COR-L47 (cell line): Measurements from ENCODE around the gene PIGN.
"Not testable (repeated sequence)": the region's sequence is repeated elsewhere in the genome, so short reads cannot be mapped to it uniquely, and the experiment has no call there.

ENCODE experiments used
- DNase-seq: peaks from one replicate; lab custom pipeline; 2025; lab: John Stamatoyannopoulos, UW

PIGN gene

GRCh38 chr18:62061821-62062478 is 124.9 kb downstream of the PIGN start:
- no peak for DNase-seq

GRCh38 chr18:62060820-62061219 is 126.0 kb downstream of the PIGN start:
- DNase-seq: no peak

DNA sequence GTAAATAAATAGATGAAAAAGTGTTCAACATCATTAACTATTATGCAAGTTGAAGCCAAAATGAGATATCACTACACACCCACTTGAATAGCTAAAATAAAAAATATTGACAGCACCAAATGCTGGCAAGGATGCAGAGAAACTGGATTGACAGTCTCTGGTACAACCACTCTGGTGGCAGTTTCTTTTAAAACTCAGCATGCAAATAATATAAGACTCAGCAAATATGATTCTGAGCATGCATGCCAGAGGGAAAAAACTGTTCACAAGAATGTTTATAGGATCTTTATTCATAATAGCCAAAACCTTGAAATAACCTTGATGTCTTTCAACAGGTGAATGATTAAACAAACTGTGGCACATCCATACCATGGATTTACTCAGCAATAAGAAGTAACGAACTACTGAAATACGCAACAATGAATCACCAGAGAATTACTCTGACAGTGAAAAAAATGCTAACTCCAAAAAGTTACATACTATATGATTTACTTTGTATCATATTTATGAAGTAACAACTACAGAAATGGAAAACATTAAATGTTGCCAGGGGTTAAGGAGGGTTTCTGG is 131.8 kb downstream of the PIGN start:
- no peak for DNase-seq

- no peak for DNase-seq
Observed at GRCh38 chr18:62048279-62048678, 138.6 kb downstream of the PIGN start.

GRCh38 chr18:62045316-62045715 is 141.5 kb downstream of the PIGN start:
- peak; percentile 5 for DNase-seq

DNA sequence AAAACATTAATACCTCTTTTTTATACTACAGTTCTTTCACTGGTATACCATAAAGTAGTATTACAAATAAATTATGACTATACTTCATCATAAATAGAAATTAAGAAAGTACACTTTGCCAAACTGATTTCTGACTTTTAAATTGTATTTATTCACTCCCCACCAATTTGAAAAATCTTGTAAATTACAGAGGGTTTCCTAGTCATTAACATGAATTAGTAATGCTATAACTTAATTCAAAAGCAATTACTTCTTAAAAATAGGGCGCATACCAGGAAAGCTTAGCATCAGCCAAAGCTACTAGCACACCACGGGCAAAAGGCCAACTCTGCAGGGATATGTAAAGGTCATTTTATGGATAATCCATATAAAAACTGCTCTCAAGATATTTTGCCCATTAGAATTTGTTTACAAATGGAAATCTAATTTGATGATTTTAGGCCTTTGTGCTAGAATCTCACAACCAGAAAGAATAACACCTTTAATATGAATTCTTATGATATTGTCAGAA is 142.3 kb downstream of the PIGN start:
- peak; percentile 70 for DNase-seq

GRCh38 chr18:62037989-62038778 is 148.7 kb downstream of the PIGN start:
- no peak for DNase-seq

- no peak for DNase-seq
Observed at GRCh38 chr18:62037012-62037742, 149.7 kb downstream of the PIGN start.

- DNase-seq: not testable (repeated sequence)
Observed at GRCh38 chr18:62034286-62034685, 152.6 kb downstream of the PIGN start.

DNA sequence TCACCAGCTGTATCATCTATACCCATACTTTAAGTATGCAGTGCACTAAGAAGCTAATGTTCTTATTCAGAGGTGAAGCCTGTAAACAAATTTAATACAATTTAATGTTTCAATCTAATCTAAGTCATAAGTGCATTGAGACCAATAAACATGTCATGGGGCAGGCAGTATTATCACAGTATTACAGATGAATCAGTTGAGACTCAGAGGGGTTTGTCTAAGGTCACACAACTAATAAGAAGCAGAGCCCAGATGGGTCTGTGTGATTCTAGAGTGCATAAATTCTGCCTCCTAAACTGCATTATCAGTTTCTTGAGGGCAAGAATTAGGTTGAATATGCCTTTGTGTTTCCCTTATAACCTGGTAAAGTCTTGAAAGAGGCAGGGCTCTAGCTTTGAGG is 153.1 kb downstream of the PIGN start:
- DNase-seq: no peak

DNA sequence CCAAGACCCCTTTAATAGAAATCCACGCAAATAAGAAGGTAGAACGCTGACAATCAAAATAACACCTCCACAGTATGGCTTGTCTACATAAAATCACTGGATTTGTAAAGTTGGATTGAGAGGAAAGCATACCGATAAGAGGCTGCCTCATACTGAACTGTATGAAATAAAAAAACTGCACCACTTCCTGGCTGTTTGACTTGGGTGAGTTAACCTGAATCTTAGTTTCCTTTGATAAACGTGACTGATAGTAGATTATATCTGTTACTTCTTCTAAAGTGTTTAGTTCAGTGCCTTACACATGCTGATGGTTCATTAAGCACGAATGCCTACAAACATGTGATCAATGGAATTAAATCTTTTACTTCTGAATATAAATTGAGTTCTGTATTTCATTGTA is 153.6 kb downstream of the PIGN start:
- DNase-seq: no peak

GRCh38 chr18:62030091-62030985 is 156.5 kb downstream of the PIGN start:
- DNase-seq: no peak

- DNase-seq: no peak
Observed at GRCh38 chr18:62028715-62029114, 158.1 kb downstream of the PIGN start.

- DNase-seq: no peak
Observed at GRCh38 chr18:62027914-62028520, 158.8 kb downstream of the PIGN start.

- no peak for DNase-seq
Observed at GRCh38 chr18:62026586-62026985, 160.3 kb downstream of the PIGN start.

GRCh38 chr18:62024983-62025382 is 161.9 kb downstream of the PIGN start:
- DNase-seq: no peak

GRCh38 chr18:62023536-62023935 is 163.3 kb downstream of the PIGN start:
- no peak for DNase-seq

DNA sequence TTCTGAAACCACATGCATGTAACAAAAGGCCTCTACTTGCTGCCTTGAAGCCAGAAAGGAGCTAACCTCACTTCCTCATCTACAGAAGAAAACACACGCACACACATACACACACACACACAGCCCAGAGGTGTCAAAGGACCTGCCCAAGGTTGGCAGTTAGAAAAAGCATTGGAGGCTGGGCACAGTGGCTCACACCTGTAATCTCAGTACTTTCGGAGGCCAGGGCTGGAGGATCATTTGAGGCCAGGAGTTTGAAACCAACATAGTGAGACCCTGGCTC is 168.2 kb downstream of the PIGN start:
- no peak for DNase-seq

DNA sequence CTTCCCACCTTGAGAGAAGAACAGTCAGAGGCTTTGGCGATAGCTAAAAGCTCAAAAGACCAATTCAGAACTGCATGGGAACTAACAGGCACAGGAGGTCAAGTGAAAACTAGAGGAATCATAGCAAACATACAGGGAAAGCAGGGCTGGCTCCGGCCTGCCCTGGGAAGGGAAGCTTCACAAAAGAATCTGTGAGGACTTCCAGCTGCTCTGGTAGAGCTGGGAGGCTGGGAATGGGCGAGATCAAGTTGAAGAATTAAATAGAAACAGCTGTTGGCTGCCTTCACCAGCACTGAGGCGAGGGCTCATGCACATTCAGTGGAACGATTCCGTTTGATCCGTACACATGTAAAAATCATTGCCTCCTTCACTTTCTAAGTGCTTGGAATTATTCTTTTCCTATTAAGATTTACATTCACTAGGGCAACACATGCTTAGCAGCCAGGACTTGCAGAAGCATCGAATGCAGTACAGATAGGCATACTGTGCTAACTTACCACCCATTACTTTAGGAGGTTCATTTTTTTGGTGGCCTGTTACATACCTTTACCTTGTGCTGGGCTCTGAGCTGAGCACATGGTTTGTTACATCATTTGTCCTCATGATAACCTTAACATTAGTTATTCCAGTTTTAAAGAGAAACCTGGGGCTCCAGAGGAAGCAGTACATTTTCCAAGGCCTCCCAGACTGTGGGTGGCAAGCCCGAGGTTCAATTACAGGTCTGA is 168.7 kb downstream of the PIGN start:
- no peak for DNase-seq

DNA sequence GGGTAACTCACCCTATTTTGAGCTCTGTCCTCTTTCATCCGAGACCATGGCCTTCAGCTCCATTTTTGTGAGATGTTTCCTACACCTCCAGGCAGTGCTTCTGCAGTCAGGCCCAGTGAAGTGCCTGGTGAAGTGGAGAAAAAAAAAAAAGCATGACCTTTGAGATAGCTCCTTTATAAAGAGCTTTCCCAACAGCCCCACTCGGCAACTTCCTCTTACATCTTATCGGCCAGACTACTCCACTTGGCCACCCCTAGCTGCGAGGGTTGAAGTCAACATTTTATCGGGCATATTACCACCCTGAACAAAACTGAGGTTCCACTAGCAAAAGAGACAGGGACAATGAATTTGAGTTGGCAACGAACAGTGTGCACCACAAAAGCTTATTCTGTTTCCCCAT is 169.2 kb downstream of the PIGN start:
- DNase-seq: no peak

DNA sequence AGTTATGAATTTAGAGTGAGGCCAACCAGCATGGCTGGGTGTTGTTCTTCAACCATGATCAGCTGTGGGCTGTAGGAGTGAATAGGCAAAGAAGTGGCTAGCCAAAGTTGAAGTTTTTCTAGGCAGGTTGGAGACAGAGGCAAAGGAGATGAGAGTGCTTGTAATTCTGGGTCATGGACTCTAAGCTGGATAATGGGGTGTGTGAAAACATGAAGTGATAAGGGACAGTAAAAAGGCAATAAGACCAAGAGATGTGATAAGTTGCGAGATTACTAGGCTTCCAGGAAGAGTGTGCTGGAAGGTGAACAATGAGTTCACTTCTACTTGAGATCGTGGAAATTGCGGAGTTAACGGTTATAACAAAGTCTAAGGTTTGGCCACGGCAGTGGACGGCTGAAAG is 175.4 kb downstream of the PIGN start:
- DNase-seq: no peak
